ENCODE results near the gene TGFBR2.

TGFBR2 gene

GRCh38 chr3:30723211-30723610 lies 116.8 kb downstream of the TGFBR2 start:
- Histone ChIP-seq H2AFZ (ENCODE audit: low read depth, low read length, severe bottlenecking) (no peak overlapping the region), H3K9me3 (ENCODE audit: insufficient read depth, low read length) (no peaks in the 10 kb centered on the region), H3K27ac (ENCODE audit: low read depth, low read length) (no peak overlapping the region), H3F3A (ENCODE audit: insufficient read depth) (no peaks in the 10 kb centered on the region), H3K4me2 (ENCODE audit: low read depth, low read length, poor library complexity, severe bottlenecking) (no peak overlapping the region), H3K79me2 (ENCODE audit: insufficient read depth, low read length) (no peaks in the 10 kb centered on the region), H3K9me2 (replicated peaks; ENCODE audit: insufficient read depth, low read length) (no peaks in the 10 kb centered on the region), H3K9ac (ENCODE audit: low read length) (no peak overlapping the region), H3K27me3 (ENCODE audit: low read length) (no peaks in the 10 kb centered on the region), H3K36me3 (ENCODE audit: low read length) (no peaks in the 10 kb centered on the region), H4K20me1 (ENCODE audit: low read depth, low read length) (no peaks in the 10 kb centered on the region), H3K4me3 (ENCODE audit: insufficient read depth, low read length, poor library complexity, severe bottlenecking) (no peak overlapping the region)
- TF ChIP-seq EZH2phosphoT487 (conservative IDR thresholded peaks at IDR 0.05; ENCODE audit: low read length) (no peak), CTCF (IDR thresholded peaks at IDR 0.05; ENCODE audit: insufficient read depth, low read length, poor library complexity, severe bottlenecking) (no peak)

GRCh38 chr3:30724863-30725262 lies 118.5 kb downstream of the TGFBR2 start:
- Histone ChIP-seq H3K27me3 (ENCODE audit: low read length) (no peaks in the 10 kb centered on the region), H3K4me3 (ENCODE audit: insufficient read depth, low read length, poor library complexity, severe bottlenecking) (no peak overlapping the region), H3K27ac (ENCODE audit: low read depth, low read length) (no peak overlapping the region), H4K20me1 (ENCODE audit: low read depth, low read length) (no peaks in the 10 kb centered on the region), H2AFZ (ENCODE audit: low read depth, low read length, severe bottlenecking) (no peak overlapping the region), H3K9me3 (ENCODE audit: insufficient read depth, low read length) (no peaks in the 10 kb centered on the region), H3K9me2 (replicated peaks; ENCODE audit: insufficient read depth, low read length) (no peaks in the 10 kb centered on the region), H3K36me3 (ENCODE audit: low read length) (no peaks in the 10 kb centered on the region), H3F3A (ENCODE audit: insufficient read depth) (no peaks in the 10 kb centered on the region), H3K4me2 (ENCODE audit: low read depth, low read length, poor library complexity, severe bottlenecking) (no peak overlapping the region), H3K79me2 (ENCODE audit: insufficient read depth, low read length) (no peaks in the 10 kb centered on the region), H3K9ac (ENCODE audit: low read length) (no peak overlapping the region)
- no peak for TF ChIP-seq CTCF (IDR thresholded peaks at IDR 0.05; ENCODE audit: insufficient read depth, low read length, poor library complexity, severe bottlenecking)
- no peak for TF ChIP-seq EZH2phosphoT487 (conservative IDR thresholded peaks at IDR 0.05; ENCODE audit: low read length)

GRCh38 chr3:30728143-30728542 lies 121.7 kb downstream of the TGFBR2 start:
- Histone ChIP-seq H3K79me2 (ENCODE audit: insufficient read depth, low read length) (no peaks in the 10 kb centered on the region), H3K27me3 (ENCODE audit: low read length) (no peaks in the 10 kb centered on the region), H3K4me2 (ENCODE audit: low read depth, low read length, poor library complexity, severe bottlenecking) (no peak overlapping the region), H3F3A (ENCODE audit: insufficient read depth) (no peaks in the 10 kb centered on the region), H3K9me2 (replicated peaks; ENCODE audit: insufficient read depth, low read length) (no peaks in the 10 kb centered on the region), H3K36me3 (ENCODE audit: low read length) (no peaks in the 10 kb centered on the region), H3K27ac (ENCODE audit: low read depth, low read length) (no peak overlapping the region), H3K9ac (ENCODE audit: low read length) (no peak overlapping the region), H2AFZ (ENCODE audit: low read depth, low read length, severe bottlenecking) (no peak overlapping the region), H4K20me1 (ENCODE audit: low read depth, low read length) (no peaks in the 10 kb centered on the region), H3K4me3 (ENCODE audit: insufficient read depth, low read length, poor library complexity, severe bottlenecking) (no peak overlapping the region), H3K9me3 (ENCODE audit: insufficient read depth, low read length) (no peaks in the 10 kb centered on the region)
- TF ChIP-seq EZH2phosphoT487 (conservative IDR thresholded peaks at IDR 0.05; ENCODE audit: low read length) (no peak), CTCF (IDR thresholded peaks at IDR 0.05; ENCODE audit: insufficient read depth, low read length, poor library complexity, severe bottlenecking) (no peak)

Measured in SU-DHL-6 (cell line).